G401 (cell line): ENCODE measurements around the gene TSPAN19. TPM values are rescaled to one million over a fixed set of nuclear protein-coding genes. Genes with fewer than 3 reads are reported as not detected.

ENCODE experiments used
- total RNA-seq: library from RNA; depleted of rRNA; stranded (reverse); fragments of >200 nt; shearing (Covaris generic); gene quantifications from 2 replicates; pipeline ENCODE4 v1.2.3, GENCODE V29; 2014; rRNA removed

Gene TSPAN19
- total RNA-seq, 1 experiment from 2014 or later, result not detected

Other genes starting within 250 kb of the TSPAN19 start
- gene SLC6A15, start 123.5 kb downstream of the TSPAN19 start, total RNA-seq, result 4.7 and 16.9 TPM in 2 replicates
- 0.18 TPM in 1 of 2 replicates, not detected in the other for gene LRRIQ1, start 74 bp upstream of the TSPAN19 start, total RNA-seq
- 2.0 and 7.9 TPM in 2 replicates for gene ALX1, start 243.9 kb upstream of the TSPAN19 start, total RNA-seq